ES-I3 (cell line): ENCODE results near the gene FBLN1.
"Not testable (repeated sequence)": the region's sequence is repeated elsewhere in the genome, so short reads cannot be mapped to it uniquely, and the experiment has no call there.

Experiments used
- H3K36me3 ChIP-seq: 2 replicates; pipeline ENCODE4 v1.6.1; 2013; ENCODE audit warnings: mild to moderate bottlenecking, low read length, control low read depth, moderate library complexity; ENCODE audit not compliant: insufficient read depth
- H3K4me1 ChIP-seq: 2 replicates; pipeline ENCODE4 v1.6.1; 2013; ENCODE audit warnings: mild to moderate bottlenecking, control low read depth, low read length; ENCODE audit not compliant: insufficient read depth
- H3K9ac ChIP-seq: 2 replicates; pipeline ENCODE4 v1.6.1; 2013; ENCODE audit warnings: low read depth, mild to moderate bottlenecking, low read length, moderate library complexity
- H3K9me3 ChIP-seq: 2 replicates; pipeline ENCODE4 v1.6.1; 2013; ENCODE audit warnings: mild to moderate bottlenecking, low read length, moderate library complexity; ENCODE audit not compliant: control insufficient read depth, insufficient read depth

FBLN1 gene

GRCh38 chr22:45535835-45536234 is 33.2 kb downstream of the FBLN1 start:
- not testable (repeated sequence) for H3K9ac ChIP-seq, H3K4me1 ChIP-seq, H3K9me3 ChIP-seq
- H3K36me3 ChIP-seq: peaks cover 16% of the 10 kb centered on the region

GRCh38 chr22:45537734-45538181 is 35.1 kb downstream of the FBLN1 start:
- no peak overlapping the region for H3K9ac ChIP-seq
- H3K9me3 ChIP-seq: no peaks in the 10 kb centered on the region
- H3K36me3 ChIP-seq: peaks cover 23% of the 10 kb centered on the region
- peaks cover 5% of the 10 kb centered on the region for H3K4me1 ChIP-seq

- Histone ChIP-seq H3K9me3 (no peaks in the 10 kb centered on the region), H3K4me1 (peaks cover 5% of the 10 kb centered on the region), H3K36me3 (peaks cover 23% of the 10 kb centered on the region), H3K9ac (no peak overlapping the region)
These were observed 35.6 kb downstream of the FBLN1 start for GRCh38 chr22:45538281-45538680.

- peaks cover 30% of the 10 kb centered on the region for H3K36me3 ChIP-seq
- H3K9me3 ChIP-seq: no peaks in the 10 kb centered on the region
- peaks cover 5% of the 10 kb centered on the region for H3K4me1 ChIP-seq
- no peak overlapping the region for H3K9ac ChIP-seq
These were observed 37.4 kb downstream of the FBLN1 start for GRCh38 chr22:45540122-45540521.

GRCh38 chr22:45541382-45541979 is 38.8 kb downstream of the FBLN1 start:
- peaks cover 5% of the 10 kb centered on the region for H3K4me1 ChIP-seq
- no peak overlapping the region for H3K9ac ChIP-seq
- no peaks in the 10 kb centered on the region for H3K9me3 ChIP-seq
- H3K36me3 ChIP-seq: peaks cover 29% of the 10 kb centered on the region

GRCh38 chr22:45542001-45542520 is 39.4 kb downstream of the FBLN1 start:
- no peak overlapping the region for H3K9ac ChIP-seq
- H3K36me3 ChIP-seq: peaks cover 29% of the 10 kb centered on the region
- H3K9me3 ChIP-seq: no peaks in the 10 kb centered on the region
- peaks cover 5% of the 10 kb centered on the region for H3K4me1 ChIP-seq

GRCh38 chr22:45542736-45543135 is 40.1 kb downstream of the FBLN1 start:
- not testable (repeated sequence) for H3K4me1 ChIP-seq, H3K9ac ChIP-seq, H3K9me3 ChIP-seq
- H3K36me3 ChIP-seq: peaks cover 32% of the 10 kb centered on the region

- no peak overlapping the region for H3K9ac ChIP-seq
- H3K9me3 ChIP-seq: no peaks in the 10 kb centered on the region
- H3K36me3 ChIP-seq: peaks cover 32% of the 10 kb centered on the region
- peaks cover 5% of the 10 kb centered on the region for H3K4me1 ChIP-seq
These were observed 40.6 kb downstream of the FBLN1 start for GRCh38 chr22:45543243-45543642.

- Histone ChIP-seq H3K4me1 (no peaks in the 10 kb centered on the region), H3K36me3 (peaks cover 33% of the 10 kb centered on the region), H3K9ac (no peak overlapping the region), H3K9me3 (no peaks in the 10 kb centered on the region)
These were observed 42.0 kb downstream of the FBLN1 start for GRCh38 chr22:45544588-45545170.

GRCh38 chr22:45546333-45547015 is 43.8 kb downstream of the FBLN1 start:
- H3K4me1 ChIP-seq: no peaks in the 10 kb centered on the region
- no peaks in the 10 kb centered on the region for H3K9me3 ChIP-seq
- no peak overlapping the region for H3K9ac ChIP-seq
- H3K36me3 ChIP-seq: peaks cover 31% of the 10 kb centered on the region

GRCh38 chr22:45547016-45547345 is 44.3 kb downstream of the FBLN1 start:
- Histone ChIP-seq H3K4me1 (no peaks in the 10 kb centered on the region), H3K36me3 (peaks cover 30% of the 10 kb centered on the region), H3K9me3 (no peaks in the 10 kb centered on the region), H3K9ac (no peak overlapping the region)

GRCh38 chr22:45547731-45548130 is 45.0 kb downstream of the FBLN1 start:
- H3K36me3 ChIP-seq: peaks cover 30% of the 10 kb centered on the region
- no peaks in the 10 kb centered on the region for H3K9me3 ChIP-seq
- no peaks in the 10 kb centered on the region for H3K4me1 ChIP-seq
- H3K9ac ChIP-seq: no peak overlapping the region

GRCh38 chr22:45548247-45548840 is 45.7 kb downstream of the FBLN1 start:
- Histone ChIP-seq H3K9ac (no peak overlapping the region), H3K4me1 (no peaks in the 10 kb centered on the region; the same call in 1 of the 2 replicates), H3K9me3 (no peaks in the 10 kb centered on the region), H3K36me3 (peaks cover 30% of the 10 kb centered on the region)

- no peak overlapping the region for H3K9ac ChIP-seq
- peaks cover 29% of the 10 kb centered on the region for H3K36me3 ChIP-seq
- no peaks in the 10 kb centered on the region; the same call in 1 of the 2 replicates for H3K4me1 ChIP-seq
These were observed 46.5 kb downstream of the FBLN1 start for GRCh38 chr22:45548991-45549761.

More at GRCh38 chr22:45548991-45549761, 46.5 kb downstream of the FBLN1 start:
- no peaks in the 10 kb centered on the region for H3K9me3 ChIP-seq
